K562 (cell line): ENCODE results near the gene STC2. TPM values are rescaled to one million over a fixed set of nuclear protein-coding genes. Genes with fewer than 3 reads are reported as not detected.

Experiments used
- ATAC-seq: fragments of 200-7000 bp; cut with Tn5 transposase; 3 replicates; pipeline ENCODE4 v1.9.1; 2020; ENCODE audit warnings: moderate library complexity
- BruUV-seq: library from RNA; stranded (reverse); fragments of 400-500 nt; replicated peaks from 2 replicates; lab custom pipeline; 2021; lab: Mats Ljungman, UMichigan
- CTCF ChIA-PET: fragments of 300-600 bp; formaldehyde crosslinking; extraction: SDS; loops from one replicate; lab custom pipeline; 2021; ENCODE audit warnings: low intra/inter-chr PET ratio; lab: Yijun Ruan, JAX
- POLR2A ChIA-PET: fragments of 300-600, 350-650 bp; sonication (Branson Sonifier 250); formaldehyde crosslinking; extraction: SDS; loops from one replicate; lab custom pipeline; 2021; ENCODE audit warnings: antibody characterized with exemption, inconsistent platforms; lab: Yijun Ruan, JAX
- DNase-seq, 4 experiments: peaks; one replicate each; pipeline versions ENCODE4 v3.0.0 to v3.0.0-alpha.2; 2011 to 2018; ENCODE audit warnings: low spot score in 3 of 4, mixed read lengths in 3 of 4; ENCODE audit errors: extremely low read depth in 1 of 4
- FAIRE-seq: peaks from 2 replicates; lab custom pipeline; 2011; peaks lifted over from hg19 to GRCh38; lab: Jason Lieb, UNC
- H2AFZ ChIP-seq: 2 replicates; pipeline ENCODE4 v1.6.0; 2011; ENCODE audit warnings: low read depth, low read length, control low read depth, inconsistent platforms
- H3K27ac ChIP-seq: fragments of 200-600 bp; 3 replicates; pipeline ENCODE4 v1.8.0; 2011; ENCODE audit warnings: low read depth, mild to moderate bottlenecking, control low read depth, inconsistent platforms, low read length, moderate library complexity, mixed read lengths; ENCODE audit errors: extremely low read depth
- H3K27me3 ChIP-seq, 2 experiments: fragments of 300-600 bp in 1 of 2; 2 replicates in 1 of 2; 3 replicates in 1 of 2; pipeline versions ENCODE4 v1.6.0 to v1.8.0; 2011; ENCODE audit warnings: inconsistent platforms in 2 of 2, low read length in 2 of 2, mild to moderate bottlenecking in 1 of 2, mixed read lengths in 1 of 2, moderate library complexity in 1 of 2; ENCODE audit not compliant: control insufficient read depth in 2 of 2, insufficient read depth in 2 of 2
- H3K36me3 ChIP-seq: fragments of 300-600 bp; 3 replicates; pipeline ENCODE4 v1.8.0; 2011; ENCODE audit warnings: mild to moderate bottlenecking, low read length, inconsistent platforms; ENCODE audit not compliant: control insufficient read depth, insufficient read depth
- H3K4me1 ChIP-seq, 2 experiments: fragments of 200-600 bp in 1 of 2; replicated peaks in 1 of 2; 2 replicates in 1 of 2; 3 replicates in 1 of 2; pipeline versions ENCODE4 v1.5.1 to v1.8.0; 2011; ENCODE audit warnings: inconsistent platforms in 2 of 2, low read length in 2 of 2, mild to moderate bottlenecking in 1 of 2, mixed read lengths in 1 of 2, moderate library complexity in 1 of 2; ENCODE audit not compliant: control insufficient read depth in 2 of 2, insufficient read depth in 2 of 2
- H3K4me2 ChIP-seq: 2 replicates; pipeline ENCODE4 v1.6.1; 2011; ENCODE audit warnings: low read length, control low read depth, inconsistent platforms, mixed read lengths; ENCODE audit not compliant: insufficient read depth
- H3K4me3 ChIP-seq: fragments of 200-600 bp; sonication (generic), shearing (Covaris generic); 2 replicates; pipeline ENCODE4 v1.5.1; 2016; ENCODE audit warnings: control low read depth, inconsistent platforms
- H3K79me2 ChIP-seq: fragments of 200-600 bp; 3 replicates; pipeline ENCODE4 v1.8.0; 2011; ENCODE audit warnings: low read length, inconsistent platforms; ENCODE audit not compliant: control insufficient read depth, insufficient read depth
- H3K9ac ChIP-seq, 2 experiments: 2 replicates each; pipeline versions ENCODE4 v1.6.0 to v1.6.1; 2011; ENCODE audit warnings: low read depth in 2 of 2, low read length in 2 of 2, control low read depth in 1 of 2, inconsistent platforms in 1 of 2, mild to moderate bottlenecking in 1 of 2, mixed read lengths in 1 of 2; ENCODE audit not compliant: insufficient read depth in 1 of 2
- H3K9me1 ChIP-seq: one replicate; pipeline ENCODE4 v1.6.0; 2011; ENCODE audit warnings: inconsistent platforms, mild to moderate bottlenecking, low read length, moderate library complexity; ENCODE audit not compliant: control insufficient read depth, insufficient read depth
- H3K9me3 ChIP-seq: replicated peaks from 2 replicates; pipeline ENCODE4 v1.5.1; 2011; ENCODE audit warnings: low read depth, low read length, inconsistent platforms; ENCODE audit not compliant: control insufficient read depth, insufficient read depth
- H4K20me1 ChIP-seq: replicated peaks from 2 replicates; pipeline ENCODE4 v1.6.1; 2011; ENCODE audit warnings: low read length, inconsistent platforms, mixed read lengths; ENCODE audit not compliant: control insufficient read depth, insufficient read depth
- GABPB1 ChIP-seq: sonication (generic); formaldehyde crosslinking; IDR thresholded peaks from 2 replicates; pipeline ENCODE4 v1.8.0; 2022; ENCODE audit warnings: mild to moderate bottlenecking, missing genetic modification reagents
- GTF2A2 ChIP-seq: IDR thresholded peaks from 2 replicates; pipeline ENCODE4 v1.6.1; 2016; ENCODE audit warnings: mild to moderate bottlenecking, missing genetic modification characterization, missing compliant biosample characterization
- HDAC2 ChIP-seq: fragments of 450-650 bp; IDR thresholded peaks from 2 replicates; pipeline ENCODE4 v1.6.1; 2016; ENCODE audit warnings: mild to moderate bottlenecking
- KAT2B ChIP-seq: IDR thresholded peaks from one replicate; pipeline ENCODE4 v1.6.1; 2012; ENCODE audit warnings: low read depth, mild to moderate bottlenecking, control low read depth, inconsistent platforms, low read length, moderate library complexity
- PRMT5 ChIP-seq: sonication (generic); formaldehyde crosslinking; IDR thresholded peaks from 2 replicates; pipeline ENCODE4 v1.5.0; 2020; ENCODE audit warnings: missing genetic modification reagents
- SLC30A9 ChIP-seq: fragments of 250-450 bp; sonication (Bioruptor Pico); IDR thresholded peaks from 2 replicates; pipeline ENCODE4 v1.8.0; 2022; ENCODE audit warnings: mild to moderate bottlenecking, moderate library complexity
- SMAD3 ChIP-seq: fragments of 450-650 bp; formaldehyde crosslinking; conservative IDR thresholded peaks from 2 replicates; pipeline ENCODE4 v1.4.0; 2020; ENCODE audit warnings: mild to moderate bottlenecking
- SREBF2 ChIP-seq: sonication (generic); formaldehyde crosslinking; IDR thresholded peaks from 2 replicates; pipeline ENCODE4 v1.4.0; 2020; ENCODE audit warnings: mild to moderate bottlenecking, missing genetic modification reagents
- STAT6 ChIP-seq: sonication (generic); formaldehyde crosslinking; IDR thresholded peaks from 2 replicates; pipeline ENCODE4 v1.8.1; 2023; ENCODE audit warnings: mild to moderate bottlenecking, missing genetic modification reagents
- UBTF ChIP-seq, 2 experiments: IDR thresholded peaks; 2 replicates each; pipeline ENCODE4 v1.6.1; 2012; ENCODE audit warnings: improper control_type of control experiment in 2 of 2, low read depth in 2 of 2, low read length in 2 of 2, borderline replicate concordance in 1 of 2
- ZNF384 ChIP-seq: IDR thresholded peaks from 2 replicates; pipeline ENCODE4 v1.6.1; 2012; ENCODE audit warnings: low read depth, low read length, improper control_type of control experiment
- WGBS: fragments of 100-300 bp; shearing (Covaris generic); methylation state at CpG from one replicate; pipeline ENCODE4 v1.1.6; 2016; ENCODE audit warnings: low coverage, mixed read lengths; ENCODE audit not compliant: insufficient coverage; ENCODE audit errors: missing lambda C conversion rate; 5-methylcytosine and 5-hydroxymethylcytosine counted together
- in situ Hi-C: fragments of 300-500 bp; cut with MboI; formaldehyde crosslinking; loops from 4 replicates; pipeline ENCODE4 v1.15.0; 2018; ENCODE audit warnings: inconsistent platforms, mixed read lengths
- intact Hi-C: fragments of 100-400 bp; cut with micrococcal nuclease; formaldehyde crosslinking; loops from 2 replicates; pipeline ENCODE4 v1.14.2; 2022
- polyA plus RNA-seq, 8 experiments: library from polyadenylated mRNA; depleted of rRNA in 4 of 8; stranded (reverse) in 5 of 8; unstranded in 3 of 8; fragments of >200 nt; fragmentation: Nextera tagmentation in 2 of 8; fragmentation: Illumina TruSeq in 1 of 8; extraction: Ambion mirVana in 2 of 8; extraction: Trizol in 1 of 8; gene quantifications; 2 replicates each; pipeline versions ENCODE4 v1.2.1 to v1.2.3, GENCODE V29; 2011 to 2014; ENCODE audit warnings: inconsistent platforms in 1 of 8, missing spikeins in 1 of 8
- total RNA-seq, 7 experiments: library from RNA; depleted of rRNA in 6 of 7; stranded (reverse); fragments of >200 nt in 6 of 7; fragmentation: Illumina TruSeq in 2 of 7; extraction: Trizol in 2 of 7; gene quantifications; 2 replicates each; pipeline versions ENCODE4 v1.2.1 to v1.2.3, GENCODE V29; 2011 to 2021; ENCODE audit warnings: low replicate concordance in 1 of 7
- TF ChIP-seq, protein P1 (sequence below): fragments of 450-650 bp; IDR thresholded peaks from 2 replicates; pipeline ENCODE4 v1.6.1; 2016; ENCODE audit warnings: mild to moderate bottlenecking
- TF ChIP-seq, protein P2 (sequence below): fragments of 250-450 bp; sonication (Bioruptor Pico); IDR thresholded peaks from 2 replicates; pipeline ENCODE4 v1.8.0; 2021; ENCODE audit warnings: borderline replicate concordance, mild to moderate bottlenecking, moderate library complexity; ENCODE audit not compliant: poor library complexity, severe bottlenecking
- TF ChIP-seq, protein P3 (sequence below): fragments of 450-650 bp; formaldehyde crosslinking; IDR thresholded peaks from 2 replicates; pipeline ENCODE4 v1.4.0; 2022; ENCODE audit warnings: missing genetic modification characterization

The STC2 gene
- total and polyA plus RNA-seq, 9 of the 15 experiments (the other 6 are each of a cell fraction or from before 2014, with no cell fraction given), result 0.62 to 31.7 (median 7.4) TPM

DNA sequence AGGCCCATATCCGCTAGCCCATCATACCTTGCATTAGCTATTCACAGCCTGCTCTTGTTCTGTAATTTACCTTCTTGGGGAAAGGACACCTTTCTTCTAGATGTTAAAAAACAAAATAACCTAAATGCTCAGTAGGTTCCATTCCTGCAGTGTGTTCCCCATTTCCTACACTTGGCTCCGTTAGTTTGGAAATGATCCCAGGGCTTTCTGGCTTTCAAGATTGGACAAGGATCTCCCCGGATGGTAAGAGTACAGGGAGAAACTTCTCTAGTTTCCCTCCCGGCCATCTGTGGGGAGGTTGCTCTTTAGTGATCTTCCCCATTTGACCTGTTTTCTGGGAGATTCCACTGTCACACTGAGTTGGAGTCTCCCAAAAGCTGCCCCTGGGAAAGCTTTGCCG is 27.3 kb upstream of the STC2 start:
- Histone ChIP-seq H3K9me3 (no peaks in the 10 kb centered on the region), H3K4me3 (no peak overlapping the region), H4K20me1 (no peaks in the 10 kb centered on the region), H3K4me2 (no peak overlapping the region), H3K79me2 (no peaks in the 10 kb centered on the region), H3K27me3 (peaks cover 44 to 66% of the 10 kb centered on the region in 2 experiments), H3K27ac (no peak overlapping the region), H3K4me1 (no peaks in the 10 kb centered on the region), H3K9me1 (no peaks in the 10 kb centered on the region), H3K9ac (no peak overlapping the region), H3K36me3 (no peaks in the 10 kb centered on the region), H2AFZ (no peak overlapping the region)
- intact Hi-C loops (no loop called here), in situ Hi-C loops (no loop called here)
- no TSS peak for BruUV-seq
- FAIRE-seq (no peak), ATAC-seq (no peak), DNase-seq (no peak)
- WGBS, result 3% methylated on average over 5 of the region's 5 CpGs
- CTCF ChIA-PET, result no interaction called here
- POLR2A ChIA-PET, result interaction anchor here (0.5 to 1.4 kb wide), 3 partner anchors 8 to 114 kb away, joined by 3 read pairs; no protein-coding TSS in a partner anchor
- TF ChIP-seq GABPB1 (no peak), SLC30A9 (CRISPR knock-in tag) (no peak), HDAC2 (no peak), UBTF (IDR thresholded peaks at IDR 0.05; ENCODE audit: borderline replicate concordance in 1 of 2, low read depth in 2 of 2, low read length in 2 of 2) (no peak), STAT6 (CRISPR knock-in tag) (no peak), SMAD3 (CRISPR knock-in tag) (no peak), KAT2B (no peak), GTF2A2 (tag) (no peak), SREBF2 (CRISPR knock-in tag) (no peak), ZNF384 (no peak), PRMT5 (CRISPR knock-in tag) (no peak)
- TF ChIP-seq, protein P1, sequence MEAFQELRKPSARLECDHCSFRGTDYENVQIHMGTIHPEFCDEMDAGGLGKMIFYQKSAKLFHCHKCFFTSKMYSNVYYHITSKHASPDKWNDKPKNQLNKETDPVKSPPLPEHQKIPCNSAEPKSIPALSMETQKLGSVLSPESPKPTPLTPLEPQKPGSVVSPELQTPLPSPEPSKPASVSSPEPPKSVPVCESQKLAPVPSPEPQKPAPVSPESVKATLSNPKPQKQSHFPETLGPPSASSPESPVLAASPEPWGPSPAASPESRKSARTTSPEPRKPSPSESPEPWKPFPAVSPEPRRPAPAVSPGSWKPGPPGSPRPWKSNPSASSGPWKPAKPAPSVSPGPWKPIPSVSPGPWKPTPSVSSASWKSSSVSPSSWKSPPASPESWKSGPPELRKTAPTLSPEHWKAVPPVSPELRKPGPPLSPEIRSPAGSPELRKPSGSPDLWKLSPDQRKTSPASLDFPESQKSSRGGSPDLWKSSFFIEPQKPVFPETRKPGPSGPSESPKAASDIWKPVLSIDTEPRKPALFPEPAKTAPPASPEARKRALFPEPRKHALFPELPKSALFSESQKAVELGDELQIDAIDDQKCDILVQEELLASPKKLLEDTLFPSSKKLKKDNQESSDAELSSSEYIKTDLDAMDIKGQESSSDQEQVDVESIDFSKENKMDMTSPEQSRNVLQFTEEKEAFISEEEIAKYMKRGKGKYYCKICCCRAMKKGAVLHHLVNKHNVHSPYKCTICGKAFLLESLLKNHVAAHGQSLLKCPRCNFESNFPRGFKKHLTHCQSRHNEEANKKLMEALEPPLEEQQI, result no peak
- TF ChIP-seq, protein P2, sequence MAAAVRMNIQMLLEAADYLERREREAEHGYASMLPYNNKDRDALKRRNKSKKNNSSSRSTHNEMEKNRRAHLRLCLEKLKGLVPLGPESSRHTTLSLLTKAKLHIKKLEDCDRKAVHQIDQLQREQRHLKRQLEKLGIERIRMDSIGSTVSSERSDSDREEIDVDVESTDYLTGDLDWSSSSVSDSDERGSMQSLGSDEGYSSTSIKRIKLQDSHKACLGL (CRISPR knock-in tag), result no peak
- TF ChIP-seq, protein P3, sequence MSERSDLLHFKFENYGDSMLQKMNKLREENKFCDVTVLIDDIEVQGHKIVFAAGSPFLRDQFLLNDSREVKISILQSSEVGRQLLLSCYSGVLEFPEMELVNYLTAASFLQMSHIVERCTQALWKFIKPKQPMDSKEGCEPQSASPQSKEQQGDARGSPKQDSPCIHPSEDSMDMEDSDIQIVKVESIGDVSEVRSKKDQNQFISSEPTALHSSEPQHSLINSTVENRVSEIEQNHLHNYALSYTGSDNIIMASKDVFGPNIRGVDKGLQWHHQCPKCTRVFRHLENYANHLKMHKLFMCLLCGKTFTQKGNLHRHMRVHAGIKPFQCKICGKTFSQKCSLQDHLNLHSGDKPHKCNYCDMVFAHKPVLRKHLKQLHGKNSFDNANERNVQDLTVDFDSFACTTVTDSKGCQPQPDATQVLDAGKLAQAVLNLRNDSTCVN, result no peak
